ENCODE data around the gene PHF20. TPM values are rescaled to one million over a fixed set of nuclear protein-coding genes. Genes with fewer than 3 reads are reported as not detected.

PHF20 gene
- total RNA-seq, 1 donor from 2014 or later = 44.6 TPM

GRCh38 chr20:35909176-35909575, 137.4 kb downstream of the PHF20 start:
- Mint-ChIP-seq H3K4me1 (ENCODE audit: low read depth) (no peaks in the 10 kb centered on the region), H3K27ac (ENCODE audit: unreplicated experiment) (no peak overlapping the region), H3K4me3 (ENCODE audit: unreplicated experiment) (no peak overlapping the region), H3K9me3 (ENCODE audit: low read depth) (no peaks in the 10 kb centered on the region), H3K27me3 (ENCODE audit: low read depth) (no peaks in the 10 kb centered on the region), H3K36me3 (ENCODE audit: low read depth) (peaks cover 15% of the 10 kb centered on the region)
- DNase-seq (ENCODE audit: low spot score) = no peak
- no peak for TF ChIP-seq CTCF (IDR thresholded peaks at IDR 0.05)

GRCh38 chr20:35909796-35910195, 138.0 kb downstream of the PHF20 start:
- Mint-ChIP-seq H3K9me3 (ENCODE audit: low read depth) (no peaks in the 10 kb centered on the region), H3K27ac (ENCODE audit: unreplicated experiment) (no peak overlapping the region), H3K4me3 (ENCODE audit: unreplicated experiment) (no peak overlapping the region), H3K36me3 (ENCODE audit: low read depth) (peaks cover 17% of the 10 kb centered on the region), H3K4me1 (ENCODE audit: low read depth) (no peaks in the 10 kb centered on the region), H3K27me3 (ENCODE audit: low read depth) (no peaks in the 10 kb centered on the region)
- DNase-seq (ENCODE audit: low spot score) = no peak
- no peak for TF ChIP-seq CTCF (IDR thresholded peaks at IDR 0.05)

- H3K4me1 Mint-ChIP-seq (ENCODE audit: low read depth) = no peaks in the 10 kb centered on the region
- no peaks in the 10 kb centered on the region for H3K9me3 Mint-ChIP-seq (ENCODE audit: low read depth)
- TF ChIP-seq CTCF (IDR thresholded peaks at IDR 0.05) = no peak
- peaks cover 16% of the 10 kb centered on the region for H3K36me3 Mint-ChIP-seq (ENCODE audit: low read depth)
- H3K4me3 Mint-ChIP-seq (ENCODE audit: unreplicated experiment) = no peak overlapping the region
- DNase-seq (ENCODE audit: low spot score) = no peak
- no peaks in the 10 kb centered on the region for H3K27me3 Mint-ChIP-seq (ENCODE audit: low read depth)
- no peak overlapping the region for H3K27ac Mint-ChIP-seq (ENCODE audit: unreplicated experiment)
These were observed 138.4 kb downstream of the PHF20 start for GRCh38 chr20:35910254-35910653.

GRCh38 chr20:35912881-35913280, 141.1 kb downstream of the PHF20 start:
- Mint-ChIP-seq H3K4me3 (ENCODE audit: unreplicated experiment) (no peak overlapping the region), H3K36me3 (ENCODE audit: low read depth) (peaks cover 19% of the 10 kb centered on the region), H3K4me1 (ENCODE audit: low read depth) (no peaks in the 10 kb centered on the region), H3K27ac (ENCODE audit: unreplicated experiment) (no peak overlapping the region), H3K27me3 (ENCODE audit: low read depth) (no peaks in the 10 kb centered on the region), H3K9me3 (ENCODE audit: low read depth) (no peaks in the 10 kb centered on the region)
- TF ChIP-seq CTCF (IDR thresholded peaks at IDR 0.05) = no peak
- no peak for DNase-seq (ENCODE audit: low spot score)

GRCh38 chr20:35917077-35917476, 145.3 kb downstream of the PHF20 start:
- Mint-ChIP-seq H3K4me1 (ENCODE audit: low read depth) (no peaks in the 10 kb centered on the region), H3K4me3 (ENCODE audit: unreplicated experiment) (no peak overlapping the region), H3K36me3 (ENCODE audit: low read depth) (peaks cover 30% of the 10 kb centered on the region), H3K9me3 (ENCODE audit: low read depth) (no peaks in the 10 kb centered on the region), H3K27ac (ENCODE audit: unreplicated experiment) (no peak overlapping the region), H3K27me3 (ENCODE audit: low read depth) (no peaks in the 10 kb centered on the region)
- no peak for DNase-seq (ENCODE audit: low spot score)
- TF ChIP-seq CTCF (IDR thresholded peaks at IDR 0.05) = no peak
